ENCODE data around the gene CFAP54.
"Not testable (repeated sequence)": the region's sequence is repeated elsewhere in the genome, so short reads cannot be mapped to it uniquely, and the experiment has no call there.

The CFAP54 gene

GRCh38 chr12:96652870-96653269 lies 163.5 kb downstream of the CFAP54 start:
- DNase-seq = no peak

DNA sequence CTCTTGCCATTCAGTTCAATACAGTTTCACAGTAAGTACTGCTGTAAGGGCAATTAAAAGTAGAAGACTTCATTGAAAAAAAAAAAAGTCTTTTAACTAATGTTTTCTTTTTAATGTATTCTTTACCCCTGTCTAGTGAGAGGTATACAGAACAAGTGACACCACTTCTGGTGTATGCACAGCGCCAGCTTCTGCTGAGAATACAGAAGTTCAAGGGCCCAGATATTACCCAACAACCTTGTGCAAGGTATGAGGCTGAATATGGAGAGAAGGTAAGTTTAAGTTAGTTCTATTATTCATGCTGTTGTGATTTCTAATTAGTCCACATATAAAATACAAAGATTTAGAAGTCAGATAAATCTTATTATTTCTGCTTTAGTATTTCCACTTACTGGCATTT lies 168.7 kb downstream of the CFAP54 start:
- DNase-seq = no peak

- DNase-seq = no peak
Measured at GRCh38 chr12:96669786-96670185, 180.4 kb downstream of the CFAP54 start.

- no peak for DNase-seq
Measured at GRCh38 chr12:96670334-96670899, 181.0 kb downstream of the CFAP54 start.

- not testable (repeated sequence) for DNase-seq
Measured at GRCh38 chr12:96675519-96675918, 186.1 kb downstream of the CFAP54 start.

GRCh38 chr12:96677363-96677762 lies 188.0 kb downstream of the CFAP54 start:
- DNase-seq = no peak

DNA sequence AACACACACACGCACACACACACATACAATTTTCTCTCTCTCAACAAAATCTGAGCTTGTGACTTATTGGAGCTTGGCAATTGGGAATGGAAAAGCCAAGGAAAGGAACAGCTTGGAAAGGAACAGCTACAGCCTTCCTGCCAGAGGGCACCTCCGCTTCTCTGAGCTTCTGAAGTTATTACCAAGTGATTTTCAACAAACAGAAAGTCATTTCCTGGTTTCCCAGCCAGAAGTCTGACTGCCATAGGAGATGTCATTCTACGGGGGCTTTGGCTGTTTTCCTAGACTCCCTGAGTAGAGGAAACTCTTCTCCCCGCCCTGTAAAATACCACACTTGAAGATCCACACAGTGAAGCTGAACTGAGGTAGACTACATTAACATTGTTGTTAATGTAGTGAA lies 198.3 kb downstream of the CFAP54 start:
- DNase-seq = no peak

DNA sequence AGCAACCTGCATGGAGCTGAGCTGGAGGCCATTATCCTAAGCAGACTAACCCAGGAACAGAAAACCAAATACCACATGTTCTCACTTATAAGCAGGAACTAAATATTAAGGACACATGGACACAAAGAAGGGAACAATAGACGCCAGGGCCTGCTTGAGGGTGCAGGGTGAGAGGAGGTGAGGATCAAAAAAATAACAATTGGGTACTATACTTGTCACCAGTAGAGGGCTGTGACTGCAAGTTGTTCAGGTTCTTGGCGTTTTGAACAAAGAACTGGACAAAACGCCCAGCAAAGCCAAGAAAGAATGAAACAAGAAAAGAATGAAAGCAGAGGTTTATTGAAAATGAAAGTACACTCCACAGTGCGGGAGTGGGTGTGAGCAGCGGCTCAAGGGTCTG lies 209.1 kb downstream of the CFAP54 start:
- no peak for DNase-seq

DNA sequence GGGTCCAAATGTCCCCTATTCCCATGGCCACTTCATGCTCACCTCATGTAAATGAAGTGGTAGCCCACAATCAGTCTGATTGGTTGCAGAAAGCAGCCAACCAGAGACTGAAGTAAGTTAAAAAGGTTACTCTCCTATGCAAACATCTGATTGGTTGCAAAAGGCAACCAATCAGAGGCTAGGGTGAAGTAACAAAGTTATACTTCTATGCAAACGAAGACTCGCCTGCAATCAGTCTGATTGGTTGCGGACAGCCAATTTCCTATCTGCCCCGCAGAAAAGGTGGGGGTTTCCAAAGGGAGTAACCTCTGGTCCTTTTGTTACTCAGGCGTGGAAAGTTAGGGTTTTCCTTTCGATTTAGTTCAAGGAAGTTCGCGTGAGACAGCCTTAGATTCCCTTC lies 209.6 kb downstream of the CFAP54 start:
- DNase-seq = no peak

GRCh38 chr12:96701856-96702255 lies 212.5 kb downstream of the CFAP54 start:
- DNase-seq = no peak

- no peak for DNase-seq
Measured at GRCh38 chr12:96710127-96710745, 220.9 kb downstream of the CFAP54 start.

- no peak for DNase-seq
Measured at GRCh38 chr12:96711364-96711763, 222.0 kb downstream of the CFAP54 start.

- DNase-seq = no peak
Measured at GRCh38 chr12:96714199-96714598, 224.8 kb downstream of the CFAP54 start.

DNA sequence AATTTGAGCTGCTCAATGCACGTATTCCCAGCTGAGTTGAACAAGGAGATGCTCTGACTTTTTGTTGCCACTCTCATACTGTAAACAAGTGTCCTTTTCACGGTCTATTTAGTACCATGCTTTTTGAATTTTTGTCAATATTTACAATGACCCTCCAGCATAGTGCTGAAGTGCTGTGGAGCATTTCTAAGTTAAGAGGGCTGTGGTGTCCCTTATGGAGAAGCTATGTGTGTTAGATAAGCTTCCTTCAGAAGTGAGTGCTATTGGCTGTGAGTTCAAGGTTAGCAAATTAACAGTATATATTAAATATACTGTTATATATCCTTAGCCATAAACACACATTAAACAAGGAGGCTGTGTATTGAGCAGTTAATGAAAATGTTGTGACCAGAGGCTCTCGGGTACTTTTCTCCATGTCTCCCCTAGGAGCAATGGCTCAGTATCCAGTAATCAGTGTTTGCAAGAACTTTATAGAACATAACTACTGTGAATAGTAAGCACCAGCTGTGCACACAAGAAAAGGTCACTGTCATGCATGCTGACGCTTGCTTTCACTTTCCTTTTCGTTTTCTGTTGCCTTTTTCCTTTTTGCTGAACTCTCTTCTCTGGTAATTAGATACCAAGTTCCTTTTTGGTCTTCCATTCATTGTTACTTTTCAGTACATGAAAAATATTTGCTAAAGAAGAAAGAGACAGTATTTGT lies 230.4 kb downstream of the CFAP54 start:
- DNase-seq = peak in 1 of 2 experiments; percentile 11

- no peak for DNase-seq
Measured at GRCh38 chr12:96720363-96720705, 231.0 kb downstream of the CFAP54 start.

- not testable (repeated sequence) for DNase-seq
Measured at GRCh38 chr12:96729466-96729865, 240.1 kb downstream of the CFAP54 start.

- DNase-seq = no peak
Measured at GRCh38 chr12:96729886-96730285, 240.5 kb downstream of the CFAP54 start.

DNA sequence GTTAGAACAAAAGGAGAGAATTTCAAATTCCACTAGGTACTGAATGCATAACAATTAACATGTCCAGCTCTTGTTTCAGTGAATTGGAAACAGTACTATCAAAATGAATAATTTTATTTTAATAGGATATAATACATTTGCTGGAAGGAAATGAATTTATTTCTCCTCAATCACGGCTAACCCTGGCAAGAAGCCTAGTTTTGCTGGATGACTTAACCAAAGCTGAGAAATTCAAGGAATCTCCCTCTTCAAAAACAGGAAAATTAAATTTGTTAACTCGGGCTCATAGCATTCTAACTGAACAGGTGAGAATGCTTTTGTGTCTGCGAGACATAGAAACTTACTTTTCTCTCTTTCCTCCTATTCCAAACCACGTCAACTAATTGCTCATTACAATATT lies 254.2 kb downstream of the CFAP54 start:
- no peak for DNase-seq

DNA sequence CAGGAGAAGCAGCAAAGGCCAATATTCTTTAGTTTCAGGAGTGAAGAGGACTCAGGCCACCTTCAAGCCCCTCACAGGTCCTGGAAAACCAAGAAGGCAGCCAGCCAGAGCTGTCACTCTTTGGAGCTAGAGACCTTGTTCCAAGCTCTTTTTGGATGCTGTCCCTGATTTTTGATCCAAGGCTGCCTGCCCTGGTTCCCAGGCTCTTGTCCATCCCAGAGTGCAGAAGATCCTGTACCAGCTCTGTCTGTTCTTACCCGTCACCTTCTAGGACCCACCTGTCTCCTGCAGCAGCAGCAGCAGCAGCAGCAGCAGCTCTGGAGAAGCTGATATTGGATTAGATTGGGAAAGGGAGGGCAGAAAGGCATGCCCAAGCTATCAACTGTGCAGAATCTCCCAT lies 260.6 kb downstream of the CFAP54 start:
- no peak for DNase-seq

GRCh38 chr12:96751626-96752025 lies 262.2 kb downstream of the CFAP54 start:
- DNase-seq = no peak

DNA sequence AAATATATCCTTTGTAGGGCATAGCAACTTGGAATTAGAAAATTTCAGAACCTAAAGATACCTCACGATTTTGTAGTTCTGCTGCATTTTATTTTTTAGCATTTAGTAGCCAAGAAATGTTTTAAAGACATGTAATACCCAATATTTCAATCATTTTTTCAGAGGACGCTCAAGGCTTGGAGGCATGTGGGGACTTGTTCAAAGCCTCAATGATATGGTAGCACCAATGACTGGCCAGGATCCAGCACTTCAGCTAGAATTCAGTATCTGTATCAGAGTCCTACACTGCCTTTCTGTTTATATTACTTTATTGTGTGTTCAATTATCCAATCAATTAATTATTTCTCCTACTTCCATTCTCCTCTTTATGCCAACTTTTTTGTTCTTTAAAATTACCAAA lies 262.8 kb downstream of the CFAP54 start:
- no peak for DNase-seq

DNA sequence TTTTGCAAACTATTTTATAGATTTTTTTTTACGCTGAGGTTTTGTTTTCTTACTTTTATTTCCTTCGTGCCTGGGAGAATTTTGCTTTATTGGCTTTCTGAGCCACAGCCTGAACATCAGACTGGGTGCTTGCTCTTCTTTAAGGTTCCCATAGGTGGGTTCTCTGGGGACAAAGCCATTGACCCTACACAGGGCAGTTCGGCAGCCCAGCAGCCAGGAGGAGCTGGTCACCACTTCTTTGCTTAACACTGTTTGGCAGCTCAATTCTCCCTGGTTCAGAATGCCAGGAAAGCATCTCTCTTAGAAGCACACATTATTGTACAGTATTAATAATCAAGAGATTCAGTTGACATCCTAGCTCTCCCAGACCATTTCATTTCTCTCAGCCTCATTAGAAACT lies 276.9 kb downstream of the CFAP54 start:
- DNase-seq = no peak

- no peak for DNase-seq
Measured at GRCh38 chr12:96769400-96769799, 280.0 kb downstream of the CFAP54 start.

DNA sequence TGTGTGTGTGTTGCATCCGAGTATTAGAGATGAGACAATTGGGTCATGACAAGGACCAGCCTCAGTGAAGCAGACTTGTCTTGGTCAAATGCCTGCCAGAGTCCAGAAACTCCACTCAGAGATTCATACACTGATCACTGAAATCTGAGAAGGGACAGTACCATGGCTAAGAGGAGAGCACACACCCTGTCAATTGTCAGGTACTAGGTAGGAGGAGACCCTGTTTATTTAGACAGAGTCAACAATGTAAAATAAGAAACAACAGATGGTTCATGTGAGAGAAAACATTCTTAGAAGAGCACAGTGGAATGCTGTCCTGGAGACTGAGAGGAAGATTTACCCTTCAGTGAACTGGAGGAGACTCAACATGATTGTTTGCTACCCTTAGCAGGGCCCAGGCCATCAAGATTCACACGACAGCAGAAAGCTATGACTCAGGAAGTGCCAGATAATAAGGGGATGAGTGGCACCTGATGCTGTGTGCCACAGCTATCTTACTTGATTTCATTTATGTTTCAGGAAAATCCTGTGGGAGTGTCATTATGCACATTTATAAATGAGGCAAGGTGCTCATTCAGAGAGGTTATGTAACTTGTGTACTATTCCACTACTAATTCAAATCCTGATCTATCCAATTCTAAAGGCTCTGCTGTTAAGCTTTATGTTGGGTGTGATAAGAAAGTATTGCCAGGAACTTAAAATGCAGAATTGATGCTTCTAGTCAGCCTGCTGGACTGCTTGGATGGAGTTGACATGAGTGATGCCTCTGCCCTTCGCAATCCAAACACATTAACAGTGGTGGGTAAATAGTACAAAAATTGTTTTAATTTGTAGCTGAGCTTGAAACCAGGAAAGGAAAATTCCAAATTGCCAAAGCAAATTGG lies 281.1 kb downstream of the CFAP54 start:
- DNase-seq = no peak

Data from SW 1271 (cell line).